ENCODE results near the gene EAF2. TPM values are rescaled to one million over a fixed set of nuclear protein-coding genes. Genes with fewer than 3 reads are reported as not detected.
"Not testable (repeated sequence)": the region's sequence is repeated elsewhere in the genome, so short reads cannot be mapped to it uniquely, and the experiment has no call there.

The EAF2 gene
- total and polyA plus RNA-seq, 2 donors = 5.5 to 16.4 TPM

DNA sequence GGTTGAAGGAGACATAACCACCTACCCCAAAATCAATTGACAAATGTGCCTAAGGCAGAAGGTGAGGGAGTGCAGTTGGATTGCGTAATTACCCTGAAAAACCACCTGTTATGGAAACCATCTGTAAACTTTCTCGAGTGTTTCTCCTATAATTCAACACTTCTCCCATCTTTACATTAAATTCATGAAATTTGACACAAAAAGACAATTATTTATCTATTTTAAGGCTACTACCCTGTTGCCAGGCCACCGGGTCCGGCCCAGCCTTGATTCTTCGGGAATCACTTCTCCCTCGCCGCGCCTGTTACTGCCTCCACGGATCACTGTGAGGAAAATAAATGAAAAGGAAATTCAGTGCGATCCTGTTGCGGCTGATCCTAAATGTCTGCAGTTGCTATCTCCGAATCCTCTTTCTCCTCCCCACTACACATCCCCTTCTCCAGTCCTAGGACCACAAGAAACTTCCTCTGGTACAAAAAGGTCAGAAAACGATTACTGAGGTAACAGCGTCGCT lies 795 bp upstream of the EAF2 start:
- Histone ChIP-seq H3K4me3 (ENCODE audit: low read depth, low read length) (peak overlapping the region; percentile 85), H3K27ac (ENCODE audit: low read depth) (peak overlapping the region; percentile 84), H3K4me1 (ENCODE audit: insufficient read depth) (peaks cover 1% of the 10 kb centered on the region), H3K36me3 (ENCODE audit: insufficient read depth) (peaks cover 2% of the 10 kb centered on the region)
- 8% methylated on average over 15 of the region's 15 CpGs for WGBS
- DNase-seq (ENCODE audit: extremely low spot score) = no peak

- peak overlapping the region; percentile 85 for H3K4me3 ChIP-seq (ENCODE audit: low read depth, low read length)
- 1% methylated on average over 11 of the region's 11 CpGs for WGBS
- peaks cover 1% of the 10 kb centered on the region for H3K4me1 ChIP-seq (ENCODE audit: insufficient read depth)
- no peak for DNase-seq (ENCODE audit: extremely low spot score)
- H3K27ac ChIP-seq (ENCODE audit: low read depth) = peak overlapping the region; percentile 40
- peaks cover 2% of the 10 kb centered on the region for H3K36me3 ChIP-seq (ENCODE audit: insufficient read depth)
These were observed 424 bp downstream of the EAF2 start for GRCh38 chr3:121835465-121835801.

DNA sequence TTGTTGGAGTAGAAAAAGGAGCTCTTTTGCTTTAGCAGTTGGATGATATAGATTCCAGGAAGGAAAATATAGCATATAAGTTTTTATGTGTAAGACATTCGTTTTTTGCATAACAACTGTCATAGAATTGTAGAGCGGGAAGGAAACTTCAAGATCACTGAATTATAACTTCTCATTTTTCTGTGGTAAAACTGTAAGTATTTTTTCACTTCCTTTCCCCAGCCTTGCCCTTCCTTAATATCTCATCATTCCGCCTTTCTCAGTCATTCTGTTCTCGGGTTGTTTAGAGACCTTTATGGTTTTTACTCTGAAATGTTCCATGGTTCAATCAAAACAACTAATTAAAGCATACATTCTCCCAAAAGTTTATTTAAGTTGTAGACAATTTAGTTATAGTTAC lies 1.1 kb downstream of the EAF2 start:
- DNase-seq (ENCODE audit: extremely low spot score) = no peak
- H3K4me3 ChIP-seq (ENCODE audit: low read depth, low read length) = no peak overlapping the region
- H3K27ac ChIP-seq (ENCODE audit: low read depth) = no peak overlapping the region
- H3K36me3 ChIP-seq (ENCODE audit: insufficient read depth) = peaks cover 2% of the 10 kb centered on the region
- H3K4me1 ChIP-seq (ENCODE audit: insufficient read depth) = no peaks in the 10 kb centered on the region
- WGBS = 76% methylated on average over 4 of the region's 4 CpGs

- Histone ChIP-seq H3K36me3 (ENCODE audit: insufficient read depth) (no peaks in the 10 kb centered on the region), H3K4me3 (ENCODE audit: low read depth, low read length) (no peak overlapping the region), H3K4me1 (ENCODE audit: insufficient read depth) (no peaks in the 10 kb centered on the region), H3K27ac (ENCODE audit: low read depth) (no peak overlapping the region)
- 80% methylated on average over 3 of the region's 3 CpGs for WGBS
- DNase-seq (ENCODE audit: extremely low spot score) = no peak
These were observed 1.5 kb downstream of the EAF2 start for GRCh38 chr3:121836481-121836880.

DNA sequence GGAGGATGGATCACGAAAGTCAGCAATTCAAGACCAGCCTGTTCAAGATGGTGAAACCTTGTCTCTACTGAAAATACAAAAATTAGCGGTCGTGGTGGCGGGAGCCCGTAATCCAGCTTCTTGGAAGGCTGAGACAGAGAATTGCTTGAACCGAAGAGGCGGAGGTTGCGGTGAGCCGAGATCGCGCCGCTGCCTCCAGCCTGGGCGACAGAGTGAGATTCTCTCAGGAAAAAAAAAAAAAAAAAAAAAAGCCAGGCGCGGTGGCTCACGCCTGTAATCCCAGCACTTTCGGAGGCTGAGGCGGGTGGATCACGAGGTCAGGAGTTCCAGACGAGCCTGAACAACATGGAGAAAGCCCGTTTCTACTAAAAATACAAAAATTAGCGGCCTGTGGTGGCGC lies 5.0 kb downstream of the EAF2 start:
- DNase-seq (ENCODE audit: extremely low spot score) = no peak
- H3K4me3 ChIP-seq (ENCODE audit: low read depth, low read length) = no peak overlapping the region
- 97% methylated on average over 23 of the region's 23 CpGs for WGBS
- H3K36me3 ChIP-seq (ENCODE audit: insufficient read depth) = no peaks in the 10 kb centered on the region
- no peaks in the 10 kb centered on the region for H3K4me1 ChIP-seq (ENCODE audit: insufficient read depth)
- no peak overlapping the region for H3K27ac ChIP-seq (ENCODE audit: low read depth)

DNA sequence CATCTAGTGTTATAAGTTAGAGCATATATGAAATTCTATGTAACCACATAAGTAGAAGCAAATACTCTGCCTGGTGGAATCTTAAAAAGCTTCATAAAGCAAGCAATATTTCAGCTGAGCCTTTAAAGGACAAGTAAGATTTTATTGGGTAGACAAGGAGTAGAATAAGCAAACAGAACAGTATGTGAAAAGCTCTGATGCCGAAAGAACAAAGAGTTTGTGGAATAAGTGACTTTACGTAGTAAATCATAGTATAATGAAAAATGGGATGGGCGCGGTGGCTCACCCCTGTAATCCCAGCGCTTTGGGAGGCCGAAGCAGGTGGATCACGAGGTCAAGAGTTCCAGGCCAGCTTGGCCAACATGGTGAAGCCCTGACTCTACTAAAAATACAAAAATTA lies 9.9 kb downstream of the EAF2 start:
- Histone ChIP-seq H3K4me3 (ENCODE audit: low read depth, low read length) (no peak overlapping the region), H3K27ac (ENCODE audit: low read depth) (no peak overlapping the region), H3K36me3 (ENCODE audit: insufficient read depth) (no peaks in the 10 kb centered on the region), H3K4me1 (ENCODE audit: insufficient read depth) (no peaks in the 10 kb centered on the region)
- DNase-seq (ENCODE audit: extremely low spot score) = no peak
- WGBS = 90% methylated on average over 7 of the region's 7 CpGs

DNA sequence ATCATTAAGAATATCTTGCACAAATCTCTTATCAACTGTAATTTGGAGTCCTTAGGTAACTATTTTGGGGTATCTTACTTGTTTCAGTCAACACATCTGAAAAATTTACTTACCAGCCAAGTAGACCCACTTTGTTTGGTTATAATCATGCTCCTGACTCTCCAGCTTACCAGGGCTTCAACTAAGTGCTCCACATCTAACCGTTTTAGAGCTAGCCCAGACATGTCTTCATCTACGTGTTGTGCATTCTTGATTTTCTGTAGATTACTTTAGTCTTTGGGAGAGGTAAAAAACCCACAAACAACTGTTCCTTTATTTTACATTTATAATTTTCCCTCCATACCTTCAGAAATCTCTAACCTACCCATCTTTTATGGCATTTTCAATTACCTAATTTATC lies 17.2 kb downstream of the EAF2 start:
- Histone ChIP-seq H3K27ac (ENCODE audit: low read depth) (no peak overlapping the region), H3K4me3 (ENCODE audit: low read depth, low read length) (no peak overlapping the region), H3K36me3 (ENCODE audit: insufficient read depth) (no peaks in the 10 kb centered on the region), H3K4me1 (ENCODE audit: insufficient read depth) (no peaks in the 10 kb centered on the region)
- 85% methylated on average over 2 of the region's 2 CpGs for WGBS
- peak; percentile 4 for DNase-seq (ENCODE audit: extremely low spot score)

DNA sequence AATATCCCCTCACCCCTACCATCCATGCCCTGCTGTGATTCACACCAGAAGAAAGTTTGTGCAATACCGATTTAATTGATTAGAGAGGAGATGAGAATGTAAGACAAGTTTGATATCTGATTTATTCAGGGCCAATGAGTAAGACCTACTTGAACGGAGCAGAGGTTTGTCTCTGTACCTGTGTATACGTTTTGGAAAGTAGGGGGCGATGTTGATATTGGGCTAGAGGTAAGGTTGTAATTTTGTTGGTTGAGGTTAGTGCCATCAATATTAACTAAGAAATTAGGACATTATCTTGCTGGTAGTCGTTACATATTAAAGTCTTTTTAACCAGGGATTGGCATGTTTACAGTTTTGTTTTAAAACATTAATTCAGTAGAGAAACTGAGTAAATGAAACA lies 20.5 kb downstream of the EAF2 start:
- Histone ChIP-seq H3K27ac (ENCODE audit: low read depth) (no peak overlapping the region), H3K4me3 (ENCODE audit: low read depth, low read length) (no peak overlapping the region), H3K4me1 (ENCODE audit: insufficient read depth) (no peaks in the 10 kb centered on the region), H3K36me3 (ENCODE audit: insufficient read depth) (no peaks in the 10 kb centered on the region)
- 31% methylated on average over 5 of the region's 5 CpGs for WGBS
- DNase-seq (ENCODE audit: extremely low spot score) = no peak

GRCh38 chr3:121857778-121858177 lies 22.8 kb downstream of the EAF2 start:
- not testable (repeated sequence) for H3K36me3 ChIP-seq (ENCODE audit: insufficient read depth); H3K4me3 ChIP-seq (ENCODE audit: low read depth, low read length); H3K27ac ChIP-seq (ENCODE audit: low read depth); H3K4me1 ChIP-seq (ENCODE audit: insufficient read depth); DNase-seq (ENCODE audit: extremely low spot score)
- WGBS = 95% methylated on average over 4 of the region's 5 CpGs

- 97% methylated on average over 9 of the region's 9 CpGs for WGBS
- H3K4me1 ChIP-seq (ENCODE audit: insufficient read depth); H3K4me3 ChIP-seq (ENCODE audit: low read depth, low read length); DNase-seq (ENCODE audit: extremely low spot score); H3K36me3 ChIP-seq (ENCODE audit: insufficient read depth); H3K27ac ChIP-seq (ENCODE audit: low read depth): not testable (repeated sequence)
These were observed 28.2 kb downstream of the EAF2 start for GRCh38 chr3:121863247-121863646.

- no peak overlapping the region for H3K27ac ChIP-seq (ENCODE audit: low read depth)
- H3K36me3 ChIP-seq (ENCODE audit: insufficient read depth) = no peaks in the 10 kb centered on the region
These were observed 28.8 kb downstream of the EAF2 start for GRCh38 chr3:121863801-121864200.

GRCh38 chr3:121869736-121870135 lies 34.7 kb downstream of the EAF2 start:
- Histone ChIP-seq H3K4me3 (ENCODE audit: low read depth, low read length) (no peak overlapping the region), H3K27ac (ENCODE audit: low read depth) (no peak overlapping the region), H3K36me3 (ENCODE audit: insufficient read depth) (no peaks in the 10 kb centered on the region), H3K4me1 (ENCODE audit: insufficient read depth) (no peaks in the 10 kb centered on the region)
- 88% methylated on average over 2 of the region's 2 CpGs for WGBS
- no peak for DNase-seq (ENCODE audit: extremely low spot score)

More at GRCh38 chr3:121863801-121864200, 28.8 kb downstream of the EAF2 start:
- DNase-seq (ENCODE audit: extremely low spot score) = no peak
- no peak overlapping the region for H3K4me3 ChIP-seq (ENCODE audit: low read depth, low read length)
- H3K4me1 ChIP-seq (ENCODE audit: insufficient read depth) = no peaks in the 10 kb centered on the region

GRCh38 chr3:121870717-121871116 lies 35.7 kb downstream of the EAF2 start:
- no peak for DNase-seq (ENCODE audit: extremely low spot score)
- no peak overlapping the region for H3K27ac ChIP-seq (ENCODE audit: low read depth)
- H3K4me1 ChIP-seq (ENCODE audit: insufficient read depth) = no peaks in the 10 kb centered on the region
- H3K4me3 ChIP-seq (ENCODE audit: low read depth, low read length) = no peak overlapping the region
- H3K36me3 ChIP-seq (ENCODE audit: insufficient read depth) = no peaks in the 10 kb centered on the region

- Histone ChIP-seq H3K4me3 (ENCODE audit: low read depth, low read length) (no peak overlapping the region), H3K4me1 (ENCODE audit: insufficient read depth) (no peaks in the 10 kb centered on the region), H3K36me3 (ENCODE audit: insufficient read depth) (no peaks in the 10 kb centered on the region), H3K27ac (ENCODE audit: low read depth) (no peak overlapping the region)
- DNase-seq (ENCODE audit: extremely low spot score) = no peak
- WGBS = 71% methylated on average over 1 of the region's 1 CpG
These were observed 36.4 kb downstream of the EAF2 start for GRCh38 chr3:121871430-121871829.

- H3K4me1 ChIP-seq (ENCODE audit: insufficient read depth) = no peaks in the 10 kb centered on the region
- H3K36me3 ChIP-seq (ENCODE audit: insufficient read depth) = no peaks in the 10 kb centered on the region
- 38% methylated on average over 1 of the region's 1 CpG for WGBS
- no peak for DNase-seq (ENCODE audit: extremely low spot score)
- no peak overlapping the region for H3K4me3 ChIP-seq (ENCODE audit: low read depth, low read length)
- H3K27ac ChIP-seq (ENCODE audit: low read depth) = no peak overlapping the region
These were observed 43.4 kb downstream of the EAF2 start for GRCh38 chr3:121878411-121878810.

All from urinary bladder (tissue), 4 donors.